ENCODE data around the gene PAX8.

PAX8 gene

DNA sequence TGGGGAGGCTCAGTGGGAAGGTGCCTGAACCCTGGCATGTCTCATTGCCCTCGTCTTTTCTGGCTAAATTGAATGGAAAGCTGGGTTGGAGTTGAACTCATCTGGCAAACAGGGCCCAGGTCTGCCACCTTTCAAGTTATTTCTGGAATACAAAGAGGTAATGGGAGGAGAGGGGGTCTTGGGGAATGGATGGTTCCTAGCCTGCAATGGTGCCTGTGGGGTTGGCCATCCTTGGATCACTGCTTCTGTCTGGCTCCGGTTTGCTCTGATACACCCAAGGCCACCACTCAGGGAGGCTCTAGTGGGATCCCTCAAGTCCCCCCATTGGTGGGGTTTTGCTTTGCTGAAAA lies 59.7 kb downstream of the PAX8 start:
- DNase-seq: no peak

DNA sequence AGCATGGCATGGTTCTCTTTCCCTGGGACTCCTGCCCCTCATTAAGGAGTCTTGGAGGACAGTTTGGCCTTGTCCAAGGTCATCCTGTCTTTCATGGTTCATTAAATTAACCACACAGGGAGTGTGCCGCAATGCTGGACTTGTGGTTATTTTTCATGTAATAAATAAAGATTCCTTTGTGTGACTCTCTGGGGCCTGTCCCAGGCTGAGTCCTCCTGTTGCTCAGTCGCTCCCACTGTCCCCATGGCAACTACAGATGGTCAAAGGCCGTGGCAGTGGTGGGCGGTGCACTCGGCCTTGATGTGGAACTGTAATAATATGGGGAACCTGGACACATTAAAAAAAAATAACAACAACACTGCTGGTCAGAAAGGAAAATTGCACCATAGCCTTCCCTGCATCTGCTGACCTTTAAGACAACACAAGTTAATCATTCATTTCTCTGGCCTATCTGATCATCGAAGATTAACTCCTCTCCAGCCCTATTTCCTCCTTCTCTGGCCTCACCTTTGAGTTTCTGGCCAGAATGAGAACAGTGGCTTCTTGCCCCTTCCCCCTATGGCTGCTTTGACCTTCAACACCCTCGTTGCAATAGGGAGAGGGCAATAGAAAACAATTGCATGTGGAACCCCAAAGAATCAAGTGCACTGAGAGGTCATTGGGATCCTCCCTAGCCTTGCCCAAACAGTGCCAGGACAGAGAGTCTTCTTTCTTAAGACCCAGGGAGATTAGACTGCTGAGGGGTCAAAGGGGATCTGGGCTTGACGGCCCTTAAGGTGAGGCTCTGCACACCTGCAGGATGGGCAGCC lies 60.2 kb downstream of the PAX8 start:
- no peak for DNase-seq

DNA sequence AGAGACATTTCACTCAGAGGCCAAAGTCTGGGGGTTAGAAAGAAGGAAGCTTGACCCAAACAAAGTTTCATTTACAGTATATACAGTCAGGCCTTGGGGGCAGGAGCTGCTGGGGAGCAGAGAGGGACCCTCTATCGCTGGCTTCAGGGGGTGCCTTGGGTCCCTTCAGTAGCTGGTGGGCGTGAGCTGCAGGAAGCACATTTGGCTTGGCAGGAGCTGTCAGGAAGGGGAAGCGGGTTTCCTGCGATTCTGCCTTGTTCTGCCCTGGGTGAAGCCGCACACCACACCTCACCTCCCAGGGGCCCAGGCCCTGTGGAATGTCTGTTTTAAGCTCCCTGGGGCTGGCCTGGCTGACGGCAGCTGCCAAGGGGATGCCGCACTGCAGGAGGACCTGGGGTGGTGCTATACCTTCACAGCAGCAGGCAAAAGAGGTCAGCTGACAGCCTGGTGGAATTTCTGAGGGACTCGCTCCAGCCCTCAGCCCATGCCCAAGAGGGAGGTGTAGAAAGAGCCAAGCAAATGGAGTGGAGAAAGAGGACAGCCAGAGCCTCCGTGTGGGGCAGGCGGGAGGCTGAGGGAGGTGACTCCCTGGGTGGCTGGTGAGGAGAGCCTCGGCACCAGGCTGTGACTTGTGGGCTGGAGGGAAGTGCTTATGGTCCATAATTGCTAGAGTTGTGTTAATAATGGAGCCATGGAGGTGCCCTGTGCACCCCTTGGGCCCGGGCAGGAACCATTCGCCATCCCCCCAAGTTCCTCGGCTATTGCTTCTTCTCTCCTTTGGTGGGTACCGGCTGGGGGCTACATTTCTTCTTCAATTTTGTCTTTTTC lies 61.1 kb downstream of the PAX8 start:
- DNase-seq: no peak

DNA sequence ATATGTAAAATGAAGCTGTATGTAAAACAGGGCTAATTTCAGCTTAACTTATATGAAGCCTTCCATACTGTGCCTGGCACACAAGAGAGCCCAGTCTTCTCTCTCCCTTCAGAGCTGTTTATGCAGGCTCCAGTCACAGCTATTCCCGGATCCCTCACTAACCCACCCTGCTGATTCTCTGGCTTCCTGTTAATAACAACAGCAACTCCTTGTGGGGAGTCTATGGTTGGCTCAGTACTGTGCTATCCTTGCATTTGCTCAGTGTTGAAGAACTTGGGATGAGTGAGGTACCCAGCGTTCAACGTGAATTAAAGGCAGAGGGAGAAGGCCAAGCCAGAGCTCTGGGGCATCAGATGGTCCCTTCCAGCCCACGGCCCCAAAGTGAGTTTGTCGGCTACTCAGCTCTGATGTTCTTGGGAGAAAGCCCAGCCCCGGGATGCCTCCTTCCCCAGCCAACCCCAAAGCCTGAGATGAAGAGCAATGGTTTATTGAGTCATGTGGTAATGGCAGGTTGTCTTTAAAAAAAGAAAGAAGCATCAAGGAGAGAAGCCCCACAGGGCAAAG lies 61.7 kb downstream of the PAX8 start:
- DNase-seq: no peak

DNA sequence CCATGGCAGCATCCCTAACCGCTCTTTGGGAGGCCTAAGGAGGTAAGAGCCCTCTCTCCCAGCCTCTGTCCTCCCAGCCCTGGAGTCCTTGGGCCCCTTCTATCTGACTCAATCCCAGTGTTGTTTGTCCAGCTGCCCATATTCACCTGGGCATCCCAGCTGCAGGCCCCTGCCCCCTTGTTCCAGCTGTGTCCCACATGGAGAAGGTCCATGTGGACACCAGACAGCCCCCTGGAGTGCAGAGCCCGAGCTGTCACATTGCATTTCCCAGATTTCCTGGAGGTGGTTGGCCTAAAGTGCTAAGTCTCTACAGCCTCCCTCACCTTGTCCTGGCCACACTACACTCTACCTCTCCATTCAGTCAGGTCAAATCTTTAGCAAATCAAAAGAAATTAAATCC lies 62.4 kb downstream of the PAX8 start:
- no peak for DNase-seq

DNA sequence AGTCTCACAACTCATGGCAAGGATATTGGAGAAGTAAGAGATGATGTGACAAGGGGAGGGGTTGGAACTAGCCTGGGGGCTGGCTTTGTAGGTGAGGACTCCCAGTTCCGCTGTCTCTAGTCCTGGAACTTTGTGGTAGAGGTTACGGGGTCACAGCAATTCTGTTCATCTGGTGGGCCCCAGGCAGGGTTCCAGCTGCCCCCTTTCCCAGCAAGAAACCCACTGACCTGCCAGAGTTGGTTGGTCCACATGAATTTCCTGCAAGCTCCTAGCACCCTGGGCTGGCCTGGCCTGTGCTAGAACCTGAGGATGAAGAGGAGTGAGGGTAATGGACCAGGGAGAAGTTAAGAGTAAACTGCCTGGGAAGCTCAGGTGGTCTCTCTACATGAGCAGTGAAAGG lies 63.7 kb downstream of the PAX8 start:
- DNase-seq: no peak

DNA sequence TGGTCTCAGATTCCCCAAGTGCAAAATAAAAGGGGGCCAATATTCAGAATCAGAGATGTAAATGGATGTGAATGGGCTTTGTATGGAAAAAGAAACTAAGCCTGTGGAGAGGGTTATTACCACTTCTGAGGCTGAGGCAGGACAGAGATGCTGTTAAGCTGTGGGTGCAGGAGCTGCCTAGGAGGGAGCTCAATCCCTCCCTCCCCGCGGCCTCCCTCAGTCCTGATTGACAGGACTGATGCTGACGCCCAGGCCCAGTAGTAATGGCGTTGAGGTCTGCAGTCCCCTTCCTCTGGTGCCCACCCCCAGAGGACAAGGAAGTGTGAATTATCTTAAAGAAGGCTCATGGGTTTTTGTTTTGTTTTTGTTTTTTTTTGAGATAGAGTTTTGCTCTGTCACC lies 64.6 kb downstream of the PAX8 start:
- no peak for DNase-seq

DNA sequence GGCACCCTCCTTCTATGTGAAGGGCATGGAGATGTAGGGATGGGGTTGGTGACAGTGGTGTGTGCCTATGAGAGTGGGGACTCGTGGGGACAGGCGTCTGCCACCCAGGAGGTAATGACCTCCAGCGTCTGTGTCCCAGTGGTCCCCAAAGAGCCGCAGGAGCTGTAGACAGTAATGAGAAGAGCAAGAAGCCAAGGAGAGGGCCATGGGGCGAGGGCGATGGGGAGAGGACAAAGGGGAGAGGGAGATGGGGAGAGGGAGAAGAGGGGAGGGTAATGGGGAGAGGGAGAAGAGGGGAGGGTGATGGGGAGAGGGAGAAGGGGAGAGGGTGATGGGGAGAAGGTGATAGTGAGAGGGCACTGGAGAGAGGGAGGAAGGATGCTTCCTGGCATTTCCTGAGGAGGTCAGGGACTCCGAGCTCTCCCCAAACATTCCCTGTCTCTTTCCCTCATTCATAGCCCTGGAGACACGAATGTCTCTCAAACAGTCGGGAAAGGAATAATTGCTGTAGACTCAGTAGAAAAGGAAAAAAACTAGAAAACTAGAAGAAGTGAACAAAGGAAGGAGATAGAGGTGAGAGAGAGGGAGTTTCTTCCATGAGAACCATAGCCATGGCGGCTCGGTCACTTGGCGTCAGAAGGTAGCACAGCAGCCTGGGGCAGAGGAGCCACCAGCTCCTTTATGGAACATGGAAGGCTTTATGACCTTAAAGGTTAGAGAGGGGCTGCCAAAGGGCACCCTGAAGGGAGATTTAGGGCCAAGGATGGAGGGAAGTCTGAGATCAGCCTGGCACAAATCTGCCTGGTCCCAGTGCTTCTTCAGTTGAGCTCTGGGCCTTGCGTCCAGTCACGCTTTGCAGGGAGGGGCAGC lies 65.4 kb downstream of the PAX8 start:
- DNase-seq: no peak

DNA sequence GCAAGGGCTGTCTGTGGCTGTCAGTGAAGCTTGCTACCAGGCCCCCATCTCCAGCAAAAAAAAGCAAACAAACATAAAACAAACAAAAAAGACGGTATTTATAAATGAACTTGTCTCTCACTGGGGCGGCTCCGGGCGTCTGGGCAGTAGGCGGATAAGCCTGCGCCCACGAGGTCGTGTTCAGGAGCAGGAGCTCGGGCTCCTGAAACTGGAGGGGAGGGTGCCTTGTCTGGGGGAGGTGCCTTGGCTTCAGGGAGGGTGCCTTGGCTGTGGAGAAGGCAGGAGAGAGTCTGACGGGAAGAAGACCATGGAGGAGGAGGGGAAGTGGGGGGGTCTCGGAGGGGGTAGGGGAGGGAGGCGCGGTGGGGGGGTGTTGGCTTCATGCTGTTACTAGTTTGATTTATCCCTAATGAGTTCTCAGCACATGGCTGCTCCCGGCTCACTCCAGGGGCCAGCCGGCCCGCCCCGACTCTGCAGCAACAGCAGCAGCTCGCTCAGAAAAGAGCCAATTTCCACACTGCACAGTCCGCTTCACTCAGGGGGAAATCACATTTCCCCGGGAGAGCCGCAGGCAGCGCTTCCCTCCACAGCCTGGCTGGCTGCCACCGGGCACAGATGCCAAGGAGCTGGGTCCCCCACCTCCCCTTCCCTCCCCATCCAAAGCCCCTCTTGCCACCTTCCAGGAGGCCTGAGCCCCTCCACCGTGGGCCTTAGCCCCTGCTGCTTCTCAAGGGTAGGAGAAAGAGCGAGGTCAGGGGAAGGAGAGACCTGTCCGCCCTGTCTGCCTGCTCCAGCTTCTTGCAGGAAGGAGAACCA lies 66.3 kb downstream of the PAX8 start:
- no peak for DNase-seq

DNA sequence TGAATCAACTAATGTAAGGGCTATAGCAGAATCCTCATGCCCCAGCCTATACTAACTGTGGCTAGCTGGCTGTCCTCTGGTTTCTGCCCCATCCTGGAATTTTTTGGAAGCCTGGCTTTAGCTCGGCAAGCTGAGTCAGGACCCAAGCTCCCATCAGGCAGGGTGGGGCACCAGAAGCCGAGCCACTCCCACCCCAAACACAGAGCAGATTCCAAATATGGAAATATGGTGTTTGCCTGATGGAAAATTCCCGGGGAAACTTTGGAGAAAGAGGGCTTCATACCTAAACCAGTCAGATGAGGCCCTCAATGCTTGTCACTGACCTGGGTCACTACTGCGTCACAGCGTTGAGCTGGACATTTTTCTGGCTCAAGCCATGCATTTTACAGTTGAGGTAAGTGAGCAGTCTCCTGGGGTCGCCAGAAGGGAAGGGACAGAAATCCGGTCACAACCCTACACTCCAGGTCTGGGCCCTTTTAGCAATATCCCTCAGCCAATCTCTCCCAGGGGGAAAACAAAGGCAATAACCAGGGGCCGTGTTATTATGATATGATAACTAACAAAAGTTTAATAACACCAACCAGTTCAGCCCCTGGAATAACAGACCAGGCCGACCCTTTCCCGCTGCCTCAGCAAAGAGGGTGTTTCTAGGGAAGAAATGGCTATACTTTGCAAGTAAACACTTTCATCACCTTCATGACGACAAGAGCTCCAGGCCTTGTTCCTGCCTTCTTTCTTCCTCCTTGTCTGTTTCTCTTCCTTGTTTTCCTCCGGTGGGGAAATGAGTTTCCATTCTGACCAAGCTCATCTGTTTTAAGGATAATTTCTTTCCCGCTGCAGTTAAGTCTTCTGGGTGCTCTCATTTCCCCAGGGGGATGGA lies 67.3 kb downstream of the PAX8 start:
- no peak for DNase-seq

DNA sequence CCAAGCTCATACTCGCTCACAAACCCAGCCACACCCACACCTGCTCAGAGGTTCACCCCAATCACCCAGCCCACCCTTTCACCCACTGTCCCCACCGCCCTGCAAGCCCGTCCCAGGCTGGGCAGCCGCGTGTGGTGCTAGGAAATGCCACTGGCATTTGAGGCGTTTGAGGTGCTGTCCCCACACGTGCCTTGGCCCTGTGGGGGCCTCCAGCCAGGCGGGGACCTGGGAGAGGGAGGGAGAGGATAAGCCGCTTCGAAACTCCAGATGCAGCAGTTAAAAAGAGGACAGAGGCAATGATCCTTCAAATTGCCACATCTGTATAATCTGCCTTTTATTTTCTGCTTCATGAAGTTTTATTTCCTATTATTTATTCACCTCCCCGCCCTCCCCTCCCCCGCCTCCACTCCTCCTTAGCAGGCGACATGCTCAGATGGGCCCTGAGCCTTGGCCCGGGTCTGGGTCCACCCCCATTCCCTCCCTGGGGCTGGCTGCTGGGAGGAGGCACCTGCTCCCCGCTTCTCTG lies 69.0 kb downstream of the PAX8 start:
- DNase-seq: no peak

DNA sequence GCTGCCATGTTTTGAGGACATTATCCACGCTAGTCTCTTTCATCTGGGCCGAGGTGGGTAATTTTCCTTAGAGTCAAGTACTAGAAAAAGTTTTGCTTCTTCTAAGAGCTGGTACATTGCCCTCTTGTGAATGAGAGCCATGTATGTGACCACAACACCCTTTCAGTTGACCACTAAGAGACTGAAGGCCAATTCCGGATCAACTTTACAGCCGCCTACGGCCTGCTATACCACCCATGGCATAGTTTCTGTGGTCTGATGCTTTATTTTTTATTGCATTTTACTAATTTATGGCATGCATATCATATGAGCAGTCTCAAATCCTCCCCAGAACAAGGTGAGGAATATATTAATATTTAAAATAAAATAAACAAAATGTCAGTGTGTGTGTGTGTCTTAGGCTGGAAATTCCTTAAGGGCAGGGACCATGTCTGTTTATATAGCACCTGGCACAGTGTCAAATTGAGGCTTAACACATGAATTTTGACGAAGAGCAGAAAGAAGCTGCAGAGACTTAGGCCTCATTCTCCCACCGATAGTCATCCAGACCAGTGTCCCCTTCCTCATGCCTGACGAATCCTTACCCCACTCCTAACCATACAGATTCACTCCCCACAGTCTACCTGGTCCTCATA lies 69.6 kb downstream of the PAX8 start:
- DNase-seq: no peak

DNA sequence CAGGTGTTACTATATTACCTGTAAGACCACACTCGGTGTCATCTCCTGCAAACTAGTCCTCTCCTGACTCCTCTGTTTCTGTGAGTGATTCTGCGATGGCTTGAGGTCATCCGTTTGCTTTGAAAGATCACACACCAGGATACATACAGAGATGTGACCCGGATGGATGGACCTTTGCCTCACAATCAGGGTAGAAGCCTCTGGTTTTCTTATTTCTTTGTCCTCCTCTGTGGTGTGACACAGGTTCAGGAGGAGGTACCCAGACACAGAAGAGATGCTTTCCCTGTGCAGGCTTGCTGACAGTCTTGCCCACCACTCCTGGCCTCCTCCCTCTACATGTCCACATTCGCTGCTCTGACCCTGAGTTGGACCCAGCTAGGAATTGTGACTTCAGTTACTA lies 70.3 kb downstream of the PAX8 start:
- no peak for DNase-seq

DNA sequence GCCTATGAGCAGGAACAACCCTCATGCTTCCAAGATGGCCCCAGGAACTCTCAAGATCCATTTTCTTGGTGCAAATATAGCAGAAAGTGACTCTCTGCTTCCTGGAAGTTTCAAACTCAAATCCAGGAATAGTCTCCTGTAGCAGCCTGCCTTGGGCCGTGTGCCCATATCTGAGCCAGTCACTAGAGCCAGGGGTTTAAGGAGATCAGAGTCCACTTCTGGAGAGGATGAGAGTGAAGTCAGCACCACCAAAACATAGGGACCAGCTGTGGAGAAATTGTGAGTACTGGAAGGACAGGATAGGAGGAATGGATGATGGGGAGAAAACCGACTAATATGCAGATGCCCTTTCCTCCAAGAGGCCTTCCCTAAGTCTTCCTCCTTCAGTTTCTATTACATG lies 71.7 kb downstream of the PAX8 start:
- no peak for DNase-seq

DNA sequence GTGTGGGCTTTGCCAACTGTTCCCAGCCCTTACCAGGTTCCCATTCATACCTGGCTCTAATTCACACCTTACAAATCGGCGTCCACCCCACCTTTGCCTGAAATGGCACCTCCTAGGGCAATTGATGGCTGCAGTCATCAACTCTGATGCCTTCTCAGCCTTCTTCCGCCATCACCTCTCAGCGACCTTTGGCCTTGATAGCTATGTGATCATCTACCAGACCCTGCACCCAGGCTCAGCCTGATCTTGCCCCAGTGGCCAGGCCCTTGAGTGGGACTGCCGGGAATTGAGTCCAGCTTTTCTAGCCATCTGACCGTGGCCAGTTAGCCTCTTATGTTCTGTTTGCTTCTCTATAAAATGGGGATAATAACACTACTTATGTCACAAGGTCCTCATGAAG lies 72.5 kb downstream of the PAX8 start:
- DNase-seq: no peak

DNA sequence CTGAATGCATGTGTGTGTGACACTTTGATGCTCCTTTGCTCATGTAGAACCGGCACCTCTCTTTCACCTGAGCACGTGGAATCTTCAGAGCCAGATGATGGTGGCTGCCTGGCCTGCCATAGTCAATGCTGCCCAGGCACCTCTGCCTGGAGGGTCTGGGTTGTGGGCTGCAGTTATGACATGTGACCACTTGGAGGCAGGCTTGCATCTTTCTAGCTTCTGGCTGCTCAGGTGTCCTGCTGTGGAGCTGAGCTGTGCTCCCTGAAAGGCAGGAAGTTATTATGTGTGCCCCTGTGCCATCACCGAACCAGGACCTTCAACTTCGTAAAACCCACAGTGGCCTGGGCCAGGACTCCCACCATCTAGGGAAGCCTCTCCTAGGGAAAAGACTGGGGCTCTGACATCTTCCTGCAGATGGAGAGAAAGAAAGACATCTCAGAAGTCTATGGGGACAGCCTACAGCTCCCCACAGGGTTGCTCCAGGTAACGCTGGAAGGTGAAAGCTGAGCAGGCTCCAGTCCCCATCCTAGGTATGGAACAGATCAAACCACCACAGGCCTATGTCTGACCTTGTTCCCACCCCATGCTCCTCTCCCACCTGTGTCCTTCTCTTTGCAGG lies 74.7 kb downstream of the PAX8 start:
- peak; percentile 68 for DNase-seq

DNA sequence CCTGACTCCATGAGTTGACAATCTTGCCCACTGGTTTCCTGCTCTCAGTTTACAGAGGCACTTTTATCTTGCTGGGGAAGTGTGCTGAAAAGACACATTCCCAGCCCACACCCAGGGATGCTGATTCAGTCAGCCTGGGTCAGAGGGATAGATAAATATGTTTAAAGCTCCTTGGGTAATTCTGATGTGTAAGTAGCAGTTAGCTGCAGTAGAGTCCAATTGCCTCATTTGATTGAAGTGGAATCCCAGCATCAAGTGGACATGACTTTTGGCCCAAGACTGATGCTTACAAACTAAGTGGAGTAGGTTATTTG lies 75.5 kb downstream of the PAX8 start:
- DNase-seq: no peak

DNA sequence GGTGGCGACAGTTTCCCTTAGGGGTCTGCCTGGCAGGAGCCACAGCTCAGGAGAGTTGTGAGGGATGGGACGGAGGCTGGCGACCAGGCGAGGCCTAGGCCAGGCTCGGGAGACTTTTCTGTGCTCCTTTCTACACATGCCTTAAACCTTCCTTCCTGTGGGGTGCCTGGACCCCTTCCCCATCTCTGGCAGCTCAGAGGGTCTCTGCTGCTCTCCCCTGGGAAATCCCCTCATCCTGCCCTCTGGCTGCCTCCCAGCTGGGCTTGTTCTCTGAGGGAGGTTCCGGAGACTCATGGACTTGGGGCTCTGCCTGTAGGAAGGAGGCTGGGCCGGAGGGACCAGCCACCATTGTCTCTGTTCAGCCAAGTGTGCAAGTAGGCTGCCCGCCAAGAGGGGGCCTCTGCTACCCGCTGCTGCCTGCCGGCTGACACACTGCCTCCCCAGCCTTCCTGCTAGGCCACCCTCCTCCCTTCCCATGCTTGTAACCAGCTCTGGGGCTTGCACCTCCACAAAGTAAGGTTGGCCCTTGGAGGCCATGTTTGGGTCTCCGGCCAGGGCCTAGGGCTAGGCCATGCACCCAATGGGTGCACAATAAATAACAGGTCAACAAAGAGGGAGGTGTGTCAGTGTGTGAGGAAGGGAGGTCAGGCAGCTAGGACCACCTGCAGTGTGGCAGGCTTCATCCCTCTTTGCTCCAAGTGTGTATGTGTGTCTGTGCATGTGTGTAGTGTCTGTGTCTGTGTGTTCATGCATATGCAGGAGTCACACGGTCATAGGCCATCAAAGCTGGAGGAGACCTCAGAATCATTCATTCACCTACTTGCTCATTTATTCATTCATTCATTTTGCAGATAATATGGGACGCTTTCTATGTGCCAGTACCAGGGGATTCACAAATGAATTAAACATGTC lies 76.2 kb downstream of the PAX8 start:
- DNase-seq: no peak
